Tongue (tissue), 2 donors: ENCODE results near the gene SFT2D1. TPM values are rescaled to one million over a fixed set of nuclear protein-coding genes. Genes with fewer than 3 reads are reported as not detected.
A peak's percentile ranks its signal among the peaks of the same experiment; 100 is the strongest.
"Not testable (repeated sequence)": the region's sequence is repeated elsewhere in the genome, so short reads cannot be mapped to it uniquely, and the experiment has no call there.

Experiments
- DNase-seq: peaks from one replicate; pipeline ENCODE4 v3.0.0-alpha.2; 2015
- total RNA-seq: library from RNA; depleted of rRNA; stranded (reverse); fragments of >200 nt; gene quantifications from one replicate; pipeline ENCODE4 v1.2.3, GENCODE V29; 2014

Gene SFT2D1
- total RNA-seq, 1 donor from 2014 or later, result 30.5 TPM

- DNase-seq, result not testable (repeated sequence)
Measured at GRCh38 chr6:166362427-166362826, 20.1 kb upstream of the SFT2D1 start.

GRCh38 chr6:166361077-166361429 is 18.7 kb upstream of the SFT2D1 start:
- DNase-seq, result no peak

- no peak for DNase-seq
Measured at GRCh38 chr6:166360243-166361076, 18.1 kb upstream of the SFT2D1 start.

DNA sequence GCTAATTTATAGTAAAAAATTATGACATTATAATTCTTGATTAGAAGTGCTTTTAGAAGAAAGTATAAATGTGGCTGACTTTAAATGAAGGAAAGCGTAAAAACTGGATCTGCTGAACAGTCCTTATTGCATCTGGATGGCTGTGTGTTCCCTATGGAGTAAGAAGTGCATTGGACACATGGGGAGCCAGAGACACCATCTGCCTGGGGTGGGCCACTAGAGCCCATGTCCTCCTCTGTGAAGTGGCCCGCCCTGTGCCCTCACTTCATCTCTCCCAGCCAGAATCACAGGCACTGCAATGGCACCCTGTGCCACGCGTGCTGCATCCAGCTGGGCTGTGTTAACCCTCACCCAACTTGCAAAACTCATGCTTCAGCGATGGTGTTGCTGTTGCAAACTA is 13.2 kb upstream of the SFT2D1 start:
- DNase-seq, result no peak

DNA sequence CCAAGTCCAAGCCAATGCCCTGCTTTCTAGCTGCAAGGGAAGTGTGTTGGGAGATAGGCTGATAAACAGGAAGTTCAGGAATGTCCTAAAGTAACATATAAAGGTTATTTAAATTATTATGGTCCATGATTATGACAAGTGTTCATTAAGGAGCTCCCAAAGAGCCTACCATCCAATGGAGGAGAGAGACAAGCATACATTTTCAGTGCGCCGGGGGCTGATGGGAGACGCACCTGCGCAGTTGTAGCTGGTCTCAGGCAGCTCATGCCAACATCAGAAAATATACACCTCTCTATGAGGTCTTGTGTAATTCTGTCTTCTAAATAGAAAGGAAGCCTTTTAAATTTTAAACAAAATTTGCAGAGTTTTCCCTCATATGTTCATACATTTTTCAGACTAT is 12.6 kb upstream of the SFT2D1 start:
- no peak for DNase-seq

DNA sequence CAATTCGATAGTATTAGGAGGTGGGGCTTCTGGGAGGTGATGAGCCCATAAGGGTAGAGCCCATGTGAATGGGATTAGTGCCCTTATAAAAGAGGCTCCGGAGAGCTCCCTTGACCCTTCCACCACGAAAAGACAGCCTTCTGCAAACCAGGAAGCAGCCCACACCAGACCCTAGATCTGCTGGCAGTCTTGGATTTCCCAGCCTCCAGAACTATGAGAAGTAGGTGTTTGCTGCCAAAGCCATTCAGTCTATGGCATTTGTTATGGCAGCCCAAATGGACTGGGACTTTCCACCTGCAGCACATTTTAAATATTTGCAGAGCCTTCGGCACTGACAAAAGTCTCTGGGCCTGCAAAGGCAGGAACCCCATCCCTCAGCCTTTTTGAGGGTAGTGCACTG is 11.8 kb upstream of the SFT2D1 start:
- DNase-seq, result no peak

DNA sequence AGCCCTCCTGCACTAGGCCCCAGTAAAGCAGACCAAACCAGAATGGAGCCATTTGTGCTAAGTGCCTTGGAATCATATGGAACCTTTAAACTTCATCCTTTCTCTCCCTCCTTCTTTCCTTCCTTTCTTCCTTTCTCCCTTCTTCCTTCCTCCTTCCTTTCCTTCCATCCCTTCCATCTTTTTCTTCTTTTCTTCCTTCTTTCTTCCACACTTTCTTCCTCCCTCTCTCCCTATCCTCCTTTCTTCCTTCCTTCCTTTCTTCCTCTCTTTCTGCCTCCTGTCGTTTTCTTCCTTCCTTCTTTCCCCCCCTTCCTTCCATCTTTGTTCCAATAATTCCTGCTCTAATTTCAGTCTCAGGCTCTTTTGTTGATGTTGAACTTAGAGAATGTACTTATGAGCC is 11.2 kb upstream of the SFT2D1 start:
- no peak for DNase-seq

GRCh38 chr6:166352923-166353322 is 10.6 kb upstream of the SFT2D1 start:
- no peak for DNase-seq

- peak; percentile 8 for DNase-seq
Measured at GRCh38 chr6:166351715-166352285, 9.5 kb upstream of the SFT2D1 start.

DNA sequence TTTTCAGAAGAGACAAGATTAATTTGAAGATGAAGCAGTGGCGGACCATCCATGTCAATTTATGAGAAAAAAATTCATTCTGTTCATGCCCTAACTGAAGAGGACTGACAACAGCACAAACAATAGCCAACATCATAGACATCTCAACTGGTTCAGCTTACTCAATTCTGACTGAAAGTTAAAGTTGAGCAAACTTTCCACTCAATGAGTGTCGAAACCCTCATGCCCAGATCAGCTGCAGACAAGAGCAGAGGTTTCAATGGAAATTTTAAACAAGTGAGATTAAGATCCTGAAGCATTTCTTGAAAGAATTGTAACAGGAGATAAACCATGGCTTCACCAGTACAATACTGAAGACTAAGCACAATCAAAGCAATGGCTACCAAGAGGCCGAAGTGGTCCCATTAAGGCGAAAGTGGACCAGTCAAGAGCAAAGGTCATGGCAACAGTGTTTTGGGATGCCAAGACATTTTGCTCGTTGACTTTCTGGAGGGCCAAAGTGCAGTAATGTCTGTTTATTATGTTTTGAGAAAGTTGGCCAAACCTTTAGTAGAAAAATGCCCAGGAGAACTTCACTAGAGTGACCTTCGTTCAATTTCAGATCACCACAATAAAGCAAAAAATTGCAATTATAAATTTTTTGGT is 6.1 kb upstream of the SFT2D1 start:
- DNase-seq, result no peak

- no peak for DNase-seq
Measured at GRCh38 chr6:166346965-166347364, 4.6 kb upstream of the SFT2D1 start.

DNA sequence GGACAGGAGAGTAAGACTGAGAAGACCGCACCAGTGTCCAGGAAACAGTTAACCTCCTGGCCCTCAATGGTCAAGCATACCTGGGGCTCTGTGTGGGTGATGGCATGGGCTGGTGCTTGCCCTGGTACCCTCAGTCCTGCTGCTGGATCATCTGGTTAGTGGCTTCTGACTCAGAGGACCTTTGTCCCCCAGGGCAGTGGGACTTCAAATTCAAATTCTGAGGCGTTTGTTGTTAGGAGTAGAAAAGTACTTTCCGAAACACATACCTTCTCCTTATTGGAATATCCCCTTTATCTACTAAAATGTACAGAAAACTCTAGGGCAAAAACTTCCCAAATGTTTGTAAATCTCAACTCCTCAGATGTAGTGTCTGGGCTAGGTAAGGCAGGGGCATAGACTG is 4.1 kb upstream of the SFT2D1 start:
- DNase-seq, result no peak

DNA sequence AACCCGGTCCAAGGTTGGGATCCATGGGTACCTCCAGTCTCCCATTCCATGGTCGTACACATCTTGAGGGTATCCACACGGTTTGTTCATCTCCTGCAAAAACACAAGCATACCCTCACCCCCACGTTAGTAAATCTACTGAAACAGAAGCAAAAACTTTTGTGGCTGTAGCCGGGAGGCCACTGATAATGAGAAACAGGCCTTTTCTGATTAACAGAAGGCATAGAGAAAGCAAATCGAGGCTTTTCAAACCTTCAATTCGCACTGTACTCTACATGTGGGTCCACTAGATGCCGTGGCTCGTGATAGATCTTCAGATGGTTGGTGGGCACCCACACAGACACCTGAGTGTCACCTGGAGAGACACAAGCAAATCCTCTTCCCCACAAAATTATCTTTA is 3.3 kb upstream of the SFT2D1 start:
- DNase-seq, result not testable (repeated sequence)

- DNase-seq, result not testable (repeated sequence)
Measured at GRCh38 chr6:166344921-166345320, 2.6 kb upstream of the SFT2D1 start.

GRCh38 chr6:166344240-166344639 is 1.9 kb upstream of the SFT2D1 start:
- DNase-seq, result no peak

DNA sequence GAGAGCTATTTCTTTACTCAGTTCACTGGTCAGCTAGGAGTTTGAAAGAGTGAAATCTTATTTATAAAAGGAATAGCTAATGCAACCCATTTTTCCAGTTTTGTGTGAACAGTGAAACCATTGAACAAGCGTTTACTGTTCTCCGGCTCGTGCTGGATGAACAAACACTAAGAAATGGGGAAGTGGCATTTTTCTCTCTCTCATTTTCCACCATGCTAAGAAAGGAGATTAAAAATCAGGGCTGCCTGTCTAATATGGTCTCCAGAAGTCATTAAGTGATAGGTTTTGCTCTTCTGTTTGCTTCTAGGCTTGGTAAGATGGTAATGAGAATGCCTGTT is 774 bp upstream of the SFT2D1 start:
- DNase-seq, result no peak

GRCh38 chr6:166341977-166342348 is 382 bp downstream of the SFT2D1 start:
- DNase-seq, result peak; percentile 44

GRCh38 chr6:166341464-166341863 is 881 bp downstream of the SFT2D1 start:
- no peak for DNase-seq

GRCh38 chr6:166338854-166339253 is 3.5 kb downstream of the SFT2D1 start:
- DNase-seq, result no peak

DNA sequence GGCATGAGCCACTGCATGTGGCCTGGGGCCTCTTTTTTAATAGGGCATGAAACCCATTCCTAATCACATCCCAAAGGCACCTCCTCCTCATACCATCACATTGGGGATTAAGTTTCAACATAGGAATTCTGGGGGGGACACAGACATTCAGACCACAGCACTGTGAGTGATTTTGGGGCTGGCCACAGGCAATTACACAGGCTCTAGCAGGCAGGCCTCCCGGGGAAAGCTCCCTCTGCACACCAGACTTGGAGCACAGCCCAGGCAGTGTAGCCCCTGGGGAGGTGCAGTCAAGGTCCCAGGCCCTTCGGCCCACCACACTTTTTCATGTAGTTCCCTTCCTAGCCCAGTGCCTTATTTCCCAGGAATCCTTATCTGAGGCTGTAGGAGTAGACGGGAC is 5.5 kb downstream of the SFT2D1 start:
- no peak for DNase-seq

DNA sequence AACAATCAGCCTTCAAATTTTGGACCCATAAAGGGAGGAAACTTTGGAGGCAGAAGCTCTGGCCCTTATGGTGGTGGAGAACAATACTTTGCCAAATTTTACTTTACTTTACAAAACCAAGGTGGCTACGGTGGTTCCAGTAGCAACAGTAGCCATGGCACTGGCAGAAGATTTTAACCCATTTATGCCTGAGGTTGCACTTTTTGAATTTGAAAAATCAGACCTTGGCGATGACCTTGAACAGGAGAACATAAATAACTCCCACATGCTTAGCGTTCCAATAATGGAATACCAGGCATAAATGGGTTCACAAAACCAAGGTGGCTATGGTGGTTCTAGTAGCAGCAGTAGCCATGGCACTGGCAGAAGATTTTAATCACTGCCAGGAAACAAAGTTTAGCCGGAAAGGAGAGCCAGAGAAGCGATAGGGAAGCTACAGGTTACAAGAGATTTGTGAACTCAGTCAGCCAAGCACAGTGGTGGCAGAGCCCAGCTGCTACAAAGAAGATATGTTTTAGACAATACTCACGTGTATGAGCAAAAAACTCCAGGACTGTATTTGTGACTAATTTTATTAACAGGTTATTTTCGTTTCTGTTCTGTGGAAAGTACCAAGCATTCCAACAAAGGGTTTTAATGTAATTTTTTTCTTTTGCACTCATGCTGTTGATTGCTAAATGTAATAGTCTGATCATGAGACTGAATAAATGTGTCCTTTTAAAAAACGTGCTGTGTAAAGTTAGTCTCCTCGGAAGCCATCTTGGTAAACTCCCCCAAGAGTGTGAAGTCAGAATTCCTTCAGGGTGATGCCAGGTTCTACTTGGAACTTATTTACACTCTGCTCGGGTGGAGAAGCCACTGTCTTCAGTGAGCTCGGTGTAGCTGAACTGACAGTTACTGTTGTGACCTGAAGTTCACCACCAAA is 6.7 kb downstream of the SFT2D1 start:
- no peak for DNase-seq

DNA sequence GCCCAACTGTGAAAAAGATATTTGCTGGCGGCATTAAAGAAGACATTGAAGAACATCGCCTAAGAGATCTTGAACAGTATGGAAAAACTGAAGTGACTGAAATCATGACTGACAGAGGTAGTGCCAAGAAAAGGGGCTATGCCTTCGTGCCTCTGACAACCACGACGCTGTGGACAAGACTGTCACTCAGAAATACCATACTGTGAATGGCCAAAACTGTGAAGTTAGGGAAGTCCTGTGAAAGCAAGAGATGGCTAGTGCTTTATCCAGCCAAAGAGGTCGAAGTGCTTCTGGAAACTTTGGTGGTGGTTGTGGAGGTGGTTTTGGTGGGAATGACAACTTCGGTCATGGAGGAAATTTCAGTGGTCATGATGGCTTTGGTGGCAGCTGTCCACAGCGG is 7.5 kb downstream of the SFT2D1 start:
- DNase-seq, result no peak
